ENCODE measurements around the gene IER5.
A peak's percentile ranks its signal among the peaks of the same experiment; 100 is the strongest.
"Not testable (repeated sequence)": the region's sequence is repeated elsewhere in the genome, so short reads cannot be mapped to it uniquely, and the experiment has no call there.

Gene IER5

GRCh38 chr1:181088079-181089016 lies at the start of gene IER5:
TSS of gene IER5 (plus strand) at chr1:181088700. CDS start at chr1:181088903, 203 bp downstream.
- DNase-seq: peak; percentile 92

- no peak for DNase-seq
Measured at GRCh38 chr1:181040284-181040865, 48.1 kb upstream of the IER5 start.

- DNase-seq: peak; percentile 21
Measured at GRCh38 chr1:181043025-181043888, 45.2 kb upstream of the IER5 start.

GRCh38 chr1:181044449-181044966 lies 44.0 kb upstream of the IER5 start:
- no peak for DNase-seq

GRCh38 chr1:181045946-181046345 lies 42.6 kb upstream of the IER5 start:
- not testable (repeated sequence) for DNase-seq

- DNase-seq: no peak
Measured at GRCh38 chr1:181049378-181049777, 39.1 kb upstream of the IER5 start.

DNA sequence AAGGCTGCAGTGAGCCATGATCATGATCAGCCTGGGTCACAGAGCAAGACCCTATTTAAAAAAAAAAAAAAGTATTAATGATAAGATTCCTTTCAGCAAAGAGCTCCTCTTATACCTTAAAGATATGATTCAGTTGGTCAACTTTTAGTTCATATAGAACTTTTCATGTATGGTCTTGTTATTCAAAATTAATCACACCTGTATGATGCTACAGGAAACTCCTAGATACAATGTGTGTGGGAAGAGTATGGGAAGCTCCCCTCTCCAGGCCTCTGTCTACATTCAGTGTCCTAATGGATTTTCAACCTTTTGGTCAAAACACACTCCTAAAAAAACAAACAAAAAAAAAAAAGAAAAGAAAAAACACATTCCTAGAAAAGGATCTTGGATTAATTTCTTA lies 37.6 kb upstream of the IER5 start:
- no peak for DNase-seq

GRCh38 chr1:181056560-181056959 lies 31.9 kb upstream of the IER5 start:
- DNase-seq: no peak

GRCh38 chr1:181057079-181057478 lies 31.4 kb upstream of the IER5 start:
- no peak for DNase-seq

DNA sequence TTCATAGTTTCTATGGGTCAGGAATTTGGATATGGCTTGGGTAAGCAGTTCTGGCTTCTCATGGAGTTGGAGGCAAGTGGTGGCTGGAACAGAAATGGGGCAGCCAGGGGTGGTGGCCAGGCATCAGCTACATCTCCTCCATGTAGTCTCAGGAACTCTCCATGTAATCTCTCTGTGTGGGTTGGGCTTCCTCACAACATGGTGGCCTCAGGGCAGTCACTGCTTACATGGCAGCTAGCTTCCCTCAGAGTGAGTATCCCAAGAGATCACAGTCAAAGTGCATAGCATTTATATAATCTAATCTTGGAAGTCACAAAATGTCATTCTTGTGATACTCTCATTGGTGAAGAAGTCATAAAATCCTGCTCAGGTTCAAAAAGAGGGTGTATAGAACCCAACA lies 29.1 kb upstream of the IER5 start:
- no peak for DNase-seq

DNA sequence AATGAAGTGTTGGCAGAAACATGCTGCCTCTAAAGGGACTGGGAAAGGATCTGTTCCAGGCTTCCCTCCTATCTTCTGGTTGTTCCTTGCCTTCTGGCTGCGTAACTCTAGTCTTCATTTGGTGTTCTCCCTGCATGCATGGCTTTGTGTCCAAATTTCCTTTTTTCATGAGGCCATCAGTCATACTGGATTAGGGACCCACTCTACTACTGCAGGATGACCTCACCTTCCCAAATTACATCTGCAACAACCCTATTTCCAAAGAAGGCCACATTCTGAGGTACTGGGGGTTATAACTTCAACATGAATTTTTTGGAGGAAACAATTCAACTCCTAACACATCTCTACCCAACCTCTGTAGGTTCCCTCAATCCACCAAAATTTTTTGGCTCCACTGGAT lies 28.4 kb upstream of the IER5 start:
- no peak for DNase-seq

- not testable (repeated sequence) for DNase-seq
Measured at GRCh38 chr1:181060947-181061346, 27.6 kb upstream of the IER5 start.

GRCh38 chr1:181061487-181061886 lies 27.0 kb upstream of the IER5 start:
- DNase-seq: no peak

- no peak for DNase-seq
Measured at GRCh38 chr1:181061891-181062835, 26.3 kb upstream of the IER5 start.

DNA sequence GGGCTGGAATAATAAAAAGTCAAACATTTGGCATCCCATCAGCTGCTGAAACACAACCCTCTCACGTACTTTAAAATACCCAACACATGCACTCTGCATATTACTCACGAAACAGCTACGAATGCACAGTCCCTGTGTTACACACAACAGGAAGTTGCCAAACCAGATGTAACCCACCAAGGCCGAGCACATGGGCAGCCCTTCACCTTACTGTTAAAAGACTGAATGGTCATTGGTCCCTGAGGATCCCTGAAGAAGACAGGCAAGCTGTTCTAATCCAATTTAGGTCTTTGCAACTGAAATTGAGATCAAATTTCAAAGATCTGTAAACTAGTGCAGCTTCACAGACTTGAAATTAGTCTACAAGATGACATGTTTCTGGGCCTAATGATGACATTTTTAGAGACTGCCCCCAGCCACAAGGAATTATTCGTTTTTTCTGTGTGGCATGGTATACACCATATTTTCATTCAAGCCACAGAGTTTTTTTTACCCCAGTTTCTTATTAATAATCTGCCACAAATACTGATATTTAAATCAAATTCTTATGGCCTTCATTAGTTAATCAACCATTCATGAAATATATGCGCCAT lies 25.6 kb upstream of the IER5 start:
- DNase-seq: peak; percentile 56

- no peak for DNase-seq
Measured at GRCh38 chr1:181064011-181064623, 24.4 kb upstream of the IER5 start.

GRCh38 chr1:181064702-181065101 lies 23.8 kb upstream of the IER5 start:
- DNase-seq: no peak

DNA sequence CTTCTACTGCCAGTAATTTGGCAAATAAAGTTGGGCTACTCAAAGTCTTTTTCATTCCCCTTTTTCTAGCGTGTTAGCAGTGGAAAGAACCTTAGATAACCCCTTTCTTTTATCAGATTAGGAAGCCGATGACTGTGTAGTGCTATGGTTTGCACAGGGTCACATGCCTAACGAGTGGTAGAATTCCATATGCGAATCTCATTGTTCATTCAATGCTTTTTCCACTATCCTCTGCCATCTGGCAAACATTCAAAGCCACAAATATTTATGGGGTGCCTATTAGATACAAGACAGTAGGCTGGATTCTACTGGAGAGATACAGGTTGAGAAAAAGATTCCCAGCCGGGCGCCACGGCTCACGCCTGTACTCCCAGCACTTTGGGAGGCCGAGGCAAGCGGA lies 14.9 kb upstream of the IER5 start:
- no peak for DNase-seq

GRCh38 chr1:181075766-181076350 lies 12.6 kb upstream of the IER5 start:
- no peak for DNase-seq

DNA sequence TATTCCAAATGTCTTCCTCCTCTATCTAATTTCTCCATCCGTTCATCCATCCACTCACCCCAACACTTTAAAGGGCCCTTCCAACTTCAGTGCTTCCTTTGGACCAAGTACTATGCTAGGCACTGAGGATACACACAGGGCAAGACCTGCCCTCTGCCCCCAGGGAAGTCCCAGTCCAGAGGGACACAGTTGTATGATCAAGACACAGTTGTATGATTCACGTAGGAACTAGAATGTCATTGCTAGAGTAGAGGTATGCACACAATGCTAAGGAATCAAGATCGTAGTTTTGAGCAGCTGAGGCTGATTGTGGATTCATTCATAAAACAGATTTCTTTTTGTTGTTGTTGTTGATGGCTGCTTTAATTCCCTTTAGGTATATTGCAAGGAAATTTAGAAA lies 11.6 kb upstream of the IER5 start:
- no peak for DNase-seq
